ENCODE results near the gene ABHD14A.

Gene ABHD14A

DNA sequence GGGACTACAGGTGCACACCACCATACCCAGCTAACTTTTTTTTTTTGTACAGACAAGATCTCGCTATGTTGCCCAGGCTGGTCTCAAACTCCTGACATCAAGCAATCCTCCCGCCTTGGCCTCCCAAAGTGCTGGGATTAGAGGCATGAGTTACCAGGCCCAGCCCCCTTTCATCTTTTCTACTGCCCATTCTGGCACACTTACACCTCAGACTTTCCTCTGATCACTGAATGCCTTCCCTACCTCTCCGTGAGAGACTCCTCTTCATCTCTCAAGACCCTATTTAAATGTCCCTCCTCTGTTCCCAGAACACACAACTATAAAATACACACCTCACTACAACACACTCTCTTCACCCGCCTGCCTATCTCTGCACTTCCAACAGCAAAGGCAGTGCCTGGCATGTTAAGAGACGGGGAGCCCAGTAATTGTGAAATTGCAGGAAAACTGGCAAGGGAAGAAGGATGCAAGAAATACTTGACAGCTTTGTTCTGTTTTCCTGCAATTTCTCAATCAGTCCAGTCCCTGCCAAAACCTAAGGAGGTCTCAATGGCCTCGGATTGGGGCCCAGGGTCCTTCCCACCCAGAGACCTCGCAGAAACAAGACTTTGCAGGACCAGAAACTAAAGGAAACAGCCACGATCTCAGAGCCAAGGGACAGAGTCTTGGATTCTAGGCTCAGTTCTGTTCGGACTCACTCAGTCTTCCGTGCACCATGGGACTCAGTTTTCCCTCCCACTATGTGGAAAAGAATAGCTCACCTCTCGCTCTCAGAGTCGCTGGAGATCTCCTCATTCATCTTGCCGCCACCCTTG, 34.0 kb upstream of the ABHD14A start:
- FAIRE-seq (no peak), DNase-seq (ENCODE audit: low spot score) (no peak)

- DNase-seq (ENCODE audit: low spot score) (no peak), FAIRE-seq (no peak)
Observed at GRCh38 chr3:51941463-51941797, 33.4 kb upstream of the ABHD14A start.

DNA sequence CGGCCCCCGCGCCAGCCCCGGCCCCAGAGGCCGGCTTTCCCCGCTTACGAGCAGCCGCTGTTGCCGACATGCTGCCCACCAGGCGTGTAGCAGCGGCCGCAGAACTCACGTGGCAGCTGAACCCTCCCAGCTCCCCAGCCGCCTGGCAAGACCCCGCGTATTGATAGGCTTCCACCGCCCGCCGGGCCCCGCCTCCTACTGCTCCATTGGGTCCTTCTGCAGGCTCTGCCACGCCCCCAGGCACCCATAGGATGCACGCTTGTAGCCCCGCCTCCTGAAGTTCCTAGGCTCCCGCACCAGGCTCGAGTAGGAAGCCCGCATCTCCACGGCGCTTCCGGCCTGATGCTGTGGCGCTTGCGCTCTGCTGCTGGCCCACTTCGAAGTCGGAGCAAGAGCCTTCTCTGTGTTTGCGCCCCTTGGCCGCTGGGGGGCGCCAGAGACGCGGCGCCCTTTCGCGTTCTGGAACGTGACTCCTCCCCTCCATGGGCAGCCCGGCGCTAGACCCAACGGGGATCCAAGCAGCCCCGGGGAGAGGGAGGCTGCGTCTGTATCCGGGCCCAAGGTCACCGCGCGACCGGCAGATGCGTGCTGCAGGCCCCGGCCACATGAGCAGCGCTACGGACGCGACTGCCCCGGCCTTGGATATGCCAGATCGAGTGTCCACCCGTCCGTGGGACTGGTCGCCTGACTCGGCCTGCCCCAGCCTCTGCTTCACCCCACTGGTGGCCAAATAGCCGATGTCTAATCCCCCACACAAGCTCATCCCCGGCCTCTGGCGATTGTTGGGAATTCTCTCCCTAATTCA, 32.9 kb upstream of the ABHD14A start, which contains the start of the genes PARP3 and RRP9:
PARP3 (plus strand) TSS at position 566 of the 805 bp plus-strand sequence. CDS start 993 bp downstream, outside the sequence.
RRP9 (minus strand) TSS at position 107 of the 805 bp plus-strand sequence; CDS start at position 70, 37 bp downstream.
- DNase-seq (ENCODE audit: low spot score) (peak; percentile 100), FAIRE-seq (peak; percentile 96)

DNA sequence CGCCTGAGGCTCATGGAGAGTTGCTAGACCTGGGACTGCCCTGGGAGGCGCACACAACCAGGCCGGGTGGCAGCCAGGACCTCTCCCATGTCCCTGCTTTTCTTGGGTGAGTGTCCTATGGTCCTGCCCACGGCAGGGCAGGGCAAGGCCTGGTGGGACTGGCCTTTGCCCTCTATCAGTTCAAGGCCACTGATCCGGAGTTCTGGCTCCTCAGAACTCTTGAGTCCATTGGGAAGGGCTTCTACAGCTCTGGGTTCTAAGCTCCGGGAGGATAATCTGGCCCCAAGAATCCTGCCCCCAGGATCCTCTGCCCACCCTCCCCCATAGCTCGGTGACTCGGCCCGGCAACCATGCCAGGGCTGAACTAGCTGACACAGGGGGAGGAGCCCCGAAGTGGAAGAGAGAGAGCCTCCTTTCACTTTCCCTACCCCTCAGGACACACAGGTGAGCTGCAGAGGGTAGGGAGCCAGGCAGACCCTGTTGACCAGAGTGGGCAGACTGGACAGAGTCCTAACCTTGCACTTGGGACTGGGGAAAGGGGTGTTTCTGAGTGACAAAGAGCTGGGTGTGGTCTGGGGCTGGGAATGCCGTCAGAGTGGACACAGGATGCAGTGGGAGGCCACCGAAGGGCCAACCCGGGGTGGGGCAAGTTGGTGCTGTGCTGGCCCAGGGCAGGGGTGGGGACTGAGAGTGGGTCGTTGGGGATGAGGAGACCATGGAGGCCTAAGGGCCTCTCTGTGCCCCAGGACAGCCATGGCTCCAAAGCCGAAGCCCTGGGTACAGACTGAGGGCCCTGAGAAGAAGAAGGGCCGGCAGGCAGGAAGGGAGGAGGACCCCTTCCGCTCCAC, 32.0 kb upstream of the ABHD14A start:
- FAIRE-seq: peak; percentile 32
- peak; percentile 76 for DNase-seq (ENCODE audit: low spot score)

GRCh38 chr3:51943451-51944391, 31.1 kb upstream of the ABHD14A start:
- no peak for FAIRE-seq
- no peak for DNase-seq (ENCODE audit: low spot score)

DNA sequence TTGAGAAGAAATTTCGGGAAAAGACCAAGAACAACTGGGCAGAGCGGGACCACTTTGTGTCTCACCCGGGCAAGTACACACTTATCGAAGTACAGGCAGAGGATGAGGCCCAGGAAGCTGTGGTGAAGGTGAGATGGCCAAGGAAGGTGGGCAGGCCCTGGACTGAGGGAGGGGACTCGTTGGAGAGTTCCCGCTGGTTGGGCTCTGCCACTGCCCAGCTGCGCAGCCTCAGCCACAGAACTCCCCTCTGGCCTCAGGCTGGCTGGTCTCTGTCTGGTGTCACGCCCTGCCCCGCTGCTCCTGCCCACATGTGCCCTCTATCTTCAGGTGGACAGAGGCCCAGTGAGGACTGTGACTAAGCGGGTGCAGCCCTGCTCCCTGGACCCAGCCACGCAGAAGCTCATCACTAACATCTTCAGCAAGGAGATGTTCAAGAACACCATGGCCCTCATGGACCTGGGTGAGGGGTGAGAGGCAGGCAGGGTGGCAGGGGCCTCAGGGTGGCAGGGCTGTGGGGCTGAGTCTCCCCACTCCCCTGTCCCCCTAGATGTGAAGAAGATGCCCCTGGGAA, 30.3 kb upstream of the ABHD14A start:
- no peak for FAIRE-seq

DNA sequence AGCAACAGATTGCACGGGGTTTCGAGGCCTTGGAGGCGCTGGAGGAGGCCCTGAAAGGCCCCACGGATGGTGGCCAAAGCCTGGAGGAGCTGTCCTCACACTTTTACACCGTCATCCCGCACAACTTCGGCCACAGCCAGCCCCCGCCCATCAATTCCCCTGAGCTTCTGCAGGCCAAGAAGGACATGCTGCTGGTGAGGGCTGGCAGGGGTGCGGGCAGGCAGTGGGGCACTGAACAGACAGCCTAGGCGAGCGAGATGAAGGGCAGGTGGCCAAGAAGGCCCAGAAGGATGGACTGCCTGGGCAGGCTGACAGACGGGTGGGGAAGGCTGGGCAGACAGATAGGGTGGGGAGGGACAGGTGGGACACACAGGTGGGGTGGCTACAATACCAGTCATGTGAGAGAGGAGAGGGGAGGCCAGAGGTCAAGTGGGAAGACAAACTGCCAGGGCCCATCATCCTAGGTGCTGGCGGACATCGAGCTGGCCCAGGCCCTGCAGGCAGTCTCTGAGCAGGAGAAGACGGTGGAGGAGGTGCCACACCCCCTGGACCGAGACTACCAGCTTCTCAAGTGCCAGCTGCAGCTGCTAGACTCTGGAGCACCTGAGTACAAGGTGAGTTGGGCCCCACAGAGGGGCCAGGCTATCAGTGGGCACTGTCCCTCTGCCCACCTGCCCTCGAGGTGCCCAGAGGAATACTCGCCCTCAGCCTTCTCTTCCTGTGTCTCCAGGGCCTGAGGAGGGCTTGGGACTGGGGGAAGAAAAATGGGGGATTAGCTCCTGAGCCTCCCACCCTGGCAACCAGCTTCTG, 29.6 kb upstream of the ABHD14A start:
- FAIRE-seq (no peak), DNase-seq (ENCODE audit: low spot score) (no peak)

More for the DNA sequence above, 30.3 kb upstream of the ABHD14A start:
- DNase-seq (ENCODE audit: low spot score): no peak

GRCh38 chr3:51945926-51946705, 28.7 kb upstream of the ABHD14A start:
- DNase-seq (ENCODE audit: low spot score) (no peak), FAIRE-seq (no peak)

DNA sequence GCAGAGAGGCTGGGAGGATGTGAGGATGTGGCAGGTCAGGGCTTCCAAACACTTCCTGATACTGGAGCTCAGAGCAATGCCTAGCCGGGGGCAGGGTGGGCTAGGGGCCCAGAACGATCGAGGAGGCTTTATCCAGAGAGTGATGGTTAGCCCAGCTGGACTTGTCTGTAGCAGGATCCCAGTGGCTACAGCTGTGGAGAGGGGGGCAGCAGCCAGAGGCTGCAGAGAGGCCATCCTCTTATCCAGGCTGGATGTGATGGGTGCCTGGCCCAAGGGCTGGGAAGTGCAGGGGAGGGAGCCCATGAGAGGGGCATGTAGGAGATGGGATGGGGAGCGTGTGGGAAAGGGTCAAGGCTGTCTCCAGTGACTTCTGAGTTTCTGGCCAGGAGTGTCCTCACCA, 28.1 kb upstream of the ABHD14A start:
- no peak for FAIRE-seq
- no peak for DNase-seq (ENCODE audit: low spot score)

GRCh38 chr3:51947215-51947900, 27.5 kb upstream of the ABHD14A start:
- no peak for DNase-seq (ENCODE audit: low spot score)
- FAIRE-seq: no peak

DNA sequence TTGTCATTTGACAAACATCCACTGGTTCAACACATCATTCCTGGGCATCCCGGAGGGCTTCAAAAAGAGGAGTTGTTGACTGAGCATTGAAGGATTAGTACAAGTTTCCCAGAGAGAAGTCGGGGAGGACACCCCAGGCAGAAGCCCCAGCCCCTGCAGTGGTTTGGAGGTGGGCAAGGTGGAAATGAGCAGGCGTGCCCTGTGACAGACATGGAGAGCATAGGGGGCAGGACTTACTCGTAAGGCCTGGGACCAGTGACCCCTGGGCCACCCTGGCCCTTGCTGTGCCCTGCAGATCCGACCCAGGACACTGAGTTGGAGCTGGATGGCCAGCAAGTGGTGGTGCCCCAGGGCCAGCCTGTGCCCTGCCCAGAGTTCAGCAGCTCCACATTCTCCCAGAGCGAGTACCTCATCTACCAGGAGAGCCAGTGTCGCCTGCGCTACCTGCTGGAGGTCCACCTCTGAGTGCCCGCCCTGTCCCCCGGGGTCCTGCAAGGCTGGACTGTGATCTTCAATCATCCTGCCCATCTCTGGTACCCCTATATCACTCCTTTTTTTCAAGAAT, 26.8 kb upstream of the ABHD14A start:
- no peak for DNase-seq (ENCODE audit: low spot score)
- FAIRE-seq: no peak

GRCh38 chr3:51949121-51949520, 25.7 kb upstream of the ABHD14A start:
- no peak for DNase-seq (ENCODE audit: low spot score)

GRCh38 chr3:51950899-51951298, 24.0 kb upstream of the ABHD14A start:
- no peak for DNase-seq (ENCODE audit: low spot score)
- no peak for FAIRE-seq

More at GRCh38 chr3:51949121-51949520, 25.7 kb upstream of the ABHD14A start:
- peak; percentile 76 for FAIRE-seq

- FAIRE-seq: no peak
- DNase-seq (ENCODE audit: low spot score): peak; percentile 19
Observed at GRCh38 chr3:51953445-51953844, 21.4 kb upstream of the ABHD14A start.

DNA sequence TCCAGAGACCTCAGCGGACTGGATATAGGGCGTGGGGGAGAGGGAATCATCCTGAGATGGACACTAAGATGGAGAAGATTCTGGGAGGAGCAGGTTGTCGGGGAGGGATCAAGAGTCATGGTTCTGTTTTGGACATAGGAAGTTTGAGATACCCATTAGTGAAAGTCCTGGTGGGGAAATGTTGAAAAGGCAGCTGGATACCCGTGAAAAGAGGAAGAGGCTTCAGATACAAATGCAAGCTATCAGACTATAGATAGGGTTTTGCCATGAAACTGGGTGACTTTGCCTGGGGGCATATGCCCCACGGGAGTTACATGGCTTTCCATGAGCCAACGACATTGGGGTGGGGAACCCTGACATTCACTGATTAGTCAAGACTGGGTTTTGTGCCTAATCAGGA, 20.8 kb upstream of the ABHD14A start:
- FAIRE-seq (no peak), DNase-seq (ENCODE audit: low spot score) (no peak)

DNA sequence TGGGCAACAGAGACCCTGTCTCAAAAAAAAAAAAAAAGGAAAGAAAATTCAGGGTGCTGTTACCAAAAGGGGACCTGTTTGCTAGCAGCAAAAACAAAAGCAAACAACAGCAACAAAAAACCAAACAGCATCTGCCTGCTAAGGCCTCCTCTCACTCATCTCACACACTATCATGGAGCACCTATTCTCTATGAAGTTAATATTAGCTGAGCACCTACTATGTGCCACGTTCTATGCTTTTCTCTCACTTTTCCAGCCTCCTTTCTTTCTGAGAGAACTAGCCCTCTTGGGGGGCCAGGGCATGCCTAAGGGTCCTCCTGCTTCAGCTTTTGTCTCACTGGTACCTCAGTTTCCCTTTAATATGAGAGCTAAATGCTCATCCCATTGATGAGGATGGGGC, 20.2 kb upstream of the ABHD14A start:
- FAIRE-seq (no peak), DNase-seq (ENCODE audit: low spot score) (no peak)

DNA sequence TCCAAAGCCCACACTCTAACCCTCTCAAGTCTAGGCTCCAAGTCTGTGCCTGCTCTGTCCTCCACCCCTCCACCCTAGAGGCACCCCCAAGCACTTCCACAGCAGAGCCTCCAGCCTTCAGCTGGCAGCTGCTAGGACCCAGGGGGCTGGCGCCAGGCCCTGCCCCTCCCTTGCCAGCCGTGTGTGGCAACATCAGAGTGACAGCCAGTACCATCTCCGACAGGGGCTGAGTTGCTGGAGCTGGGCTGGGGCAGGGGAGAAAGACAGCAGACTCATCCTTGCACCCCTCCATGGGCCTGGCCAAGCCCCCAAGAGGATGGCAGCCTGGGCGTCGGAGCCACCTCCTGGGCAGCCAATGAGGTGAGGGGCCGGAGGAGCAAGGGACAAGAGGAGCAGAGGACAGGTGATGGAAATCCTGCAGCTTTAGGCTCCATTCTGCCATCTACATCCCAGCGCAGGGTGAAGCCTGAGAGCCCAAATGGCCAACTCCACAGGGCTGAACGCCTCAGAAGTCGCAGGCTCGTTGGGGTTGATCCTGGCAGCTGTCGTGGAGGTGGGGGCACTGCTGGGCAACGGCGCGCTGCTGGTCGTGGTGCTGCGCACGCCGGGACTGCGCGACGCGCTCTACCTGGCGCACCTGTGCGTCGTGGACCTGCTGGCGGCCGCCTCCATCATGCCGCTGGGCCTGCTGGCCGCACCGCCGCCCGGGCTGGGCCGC, 19.5 kb upstream of the ABHD14A start, which contains the start of gene GPR62:
GPR62 (plus strand) TSS at position 207 of the 718 bp plus-strand sequence; CDS start at position 479, 272 bp downstream.
- FAIRE-seq (no peak), DNase-seq (ENCODE audit: low spot score) (no peak)

Measured in urothelium cell line (cell line).